ENCODE data around the gene SNX24.

The SNX24 gene

DNA sequence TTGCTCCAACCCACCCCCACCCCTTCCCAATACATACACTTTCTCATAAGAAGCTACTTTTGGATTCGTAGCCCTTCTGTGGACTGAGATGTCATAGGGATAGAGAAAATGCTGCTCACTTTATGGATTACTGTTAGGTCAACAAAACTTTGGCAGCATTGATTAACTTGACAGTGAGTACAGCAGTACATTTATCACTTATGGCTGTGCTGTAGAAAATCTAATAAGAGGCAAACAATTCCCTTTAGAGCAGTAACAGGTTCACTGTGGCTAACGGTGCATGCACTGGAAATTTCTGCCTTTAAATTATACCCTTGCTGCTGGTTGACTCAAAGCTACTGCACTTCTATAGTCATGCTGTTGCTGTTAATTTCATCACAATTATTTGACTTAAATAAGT is 131.9 kb downstream of the SNX24 start:
- no peak for DNase-seq (ENCODE audit: low read depth in 1 of 2, low spot score in 1 of 2)
- TF ChIP-seq SPI1 (IDR thresholded peaks at IDR 0.05; ENCODE audit: borderline replicate concordance, low read depth): no peak
- no peaks in the 10 kb centered on the region for H3K27me3 ChIP-seq (ENCODE audit: insufficient read depth, poor library complexity, severe bottlenecking)
- no peak overlapping the region for H3K27ac ChIP-seq (replicated peaks)
- no peak overlapping the region for H3K4me3 ChIP-seq (replicated peaks; ENCODE audit: insufficient read depth, low read length)

DNA sequence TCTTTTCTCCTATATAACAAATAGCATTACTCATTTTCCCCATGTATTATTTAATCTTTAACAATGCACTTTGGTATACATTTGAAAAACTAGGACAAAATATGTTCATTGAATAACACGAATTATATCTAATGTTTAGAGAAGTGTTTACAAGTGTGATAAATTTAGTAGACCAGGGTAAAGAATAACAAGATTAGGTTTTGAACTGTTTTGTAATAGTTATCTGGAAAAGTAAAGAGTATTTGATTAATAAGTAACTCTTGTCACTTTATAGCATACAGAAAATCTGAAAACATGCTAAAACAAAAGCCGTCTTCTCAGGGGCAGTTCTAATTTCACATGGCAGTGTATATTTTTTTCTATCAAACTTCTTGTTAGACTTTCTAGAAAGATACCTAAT is 132.7 kb downstream of the SNX24 start:
- Histone ChIP-seq H3K27ac (replicated peaks) (no peak overlapping the region), H3K4me3 (replicated peaks; ENCODE audit: insufficient read depth, low read length) (no peak overlapping the region), H3K27me3 (ENCODE audit: insufficient read depth, poor library complexity, severe bottlenecking) (no peaks in the 10 kb centered on the region)
- TF ChIP-seq CTCF (IDR thresholded peaks at IDR 0.05; ENCODE audit: insufficient read depth, low read length) (no peak), REST (IDR thresholded peaks at IDR 0.05; ENCODE audit: insufficient replicate concordance, low read depth) (no peak), SPI1 (IDR thresholded peaks at IDR 0.05; ENCODE audit: borderline replicate concordance, low read depth) (no peak), GABPA (IDR thresholded peaks at IDR 0.05; ENCODE audit: low read depth) (no peak), POLR2AphosphoS5 (IDR thresholded peaks at IDR 0.05; ENCODE audit: low read depth) (no peak)
- DNase-seq (ENCODE audit: low read depth in 1 of 2, low spot score in 1 of 2): no peak

DNA sequence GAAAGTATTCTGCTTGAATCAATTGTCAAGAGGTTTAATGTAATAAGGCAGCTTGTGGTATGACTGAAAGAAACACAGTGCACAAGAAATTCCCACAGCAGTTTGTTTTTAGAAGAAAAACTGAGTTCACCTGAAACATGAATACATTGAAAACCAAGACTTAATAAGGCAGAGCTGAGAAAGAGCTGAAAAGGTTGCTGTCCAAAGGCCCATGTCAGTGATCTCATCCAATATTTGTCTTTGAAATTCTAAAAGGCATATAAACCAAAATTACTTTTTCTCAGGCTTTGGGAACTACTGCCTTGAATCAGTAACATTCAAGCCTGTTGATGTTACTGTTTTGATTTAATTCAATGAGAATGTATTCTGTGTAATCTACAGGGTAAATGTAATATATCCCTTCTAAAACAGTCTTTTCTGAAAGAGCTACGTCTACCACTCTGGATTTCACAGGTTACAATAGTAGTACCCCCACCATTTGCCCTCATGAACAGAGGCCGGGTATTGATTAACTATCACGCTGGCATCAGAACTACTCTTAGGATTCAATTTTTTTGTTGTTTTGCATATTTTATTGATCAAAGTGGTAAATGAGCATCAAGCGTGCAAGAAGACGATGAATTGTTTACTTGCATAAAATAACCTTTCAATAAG is 133.4 kb downstream of the SNX24 start:
- TF ChIP-seq REST (IDR thresholded peaks at IDR 0.05; ENCODE audit: insufficient replicate concordance, low read depth) (no peak), GABPA (IDR thresholded peaks at IDR 0.05; ENCODE audit: low read depth) (no peak), CTCF (IDR thresholded peaks at IDR 0.05; ENCODE audit: insufficient read depth, low read length) (no peak), SPI1 (IDR thresholded peaks at IDR 0.05; ENCODE audit: borderline replicate concordance, low read depth) (no peak), POLR2AphosphoS5 (IDR thresholded peaks at IDR 0.05; ENCODE audit: low read depth) (no peak)
- H3K4me3 ChIP-seq (replicated peaks; ENCODE audit: insufficient read depth, low read length): no peak overlapping the region
- DNase-seq (ENCODE audit: low read depth in 1 of 2, low spot score in 1 of 2): no peak
- H3K27me3 ChIP-seq (ENCODE audit: insufficient read depth, poor library complexity, severe bottlenecking): no peaks in the 10 kb centered on the region
- H3K27ac ChIP-seq (replicated peaks): no peak overlapping the region

- H3K27me3 ChIP-seq (ENCODE audit: insufficient read depth, poor library complexity, severe bottlenecking): no peaks in the 10 kb centered on the region
- H3K27ac ChIP-seq (replicated peaks): no peak overlapping the region
- TF ChIP-seq REST (IDR thresholded peaks at IDR 0.05; ENCODE audit: insufficient replicate concordance, low read depth): no peak
- TF ChIP-seq SPI1 (IDR thresholded peaks at IDR 0.05; ENCODE audit: borderline replicate concordance, low read depth): no peak
- no peak for TF ChIP-seq CTCF (IDR thresholded peaks at IDR 0.05; ENCODE audit: insufficient read depth, low read length)
- TF ChIP-seq POLR2AphosphoS5 (IDR thresholded peaks at IDR 0.05; ENCODE audit: low read depth): no peak
- no peak for TF ChIP-seq GABPA (IDR thresholded peaks at IDR 0.05; ENCODE audit: low read depth)
- H3K4me3 ChIP-seq (replicated peaks; ENCODE audit: insufficient read depth, low read length): no peak overlapping the region
- no peak for DNase-seq (ENCODE audit: low read depth in 1 of 2, low spot score in 1 of 2)
These were observed 136.4 kb downstream of the SNX24 start for GRCh38 chr5:122981846-122982245.

All from HL-60 (cell line).